Brain microvascular endothelial cell (primary cell): ENCODE results near the gene CXXC1.
A peak's percentile ranks its signal among the peaks of the same experiment; 100 is the strongest.

Source experiments
- DNase-seq: peaks from one replicate; pipeline ENCODE4 v3.0.0-alpha.2; 2020
- H3K27ac ChIP-seq: fragments of 250-450 bp; sonication (Bioruptor Pico); 2 replicates; pipeline ENCODE4 v1.5.1; 2020; ENCODE audit warnings: mild to moderate bottlenecking, moderate library complexity
- H3K27me3 ChIP-seq: fragments of 250-450 bp; sonication (Bioruptor Pico); replicated peaks from 2 replicates; pipeline ENCODE4 v1.5.1; 2020; ENCODE audit warnings: mild to moderate bottlenecking
- H3K36me3 ChIP-seq: fragments of 250-450 bp; sonication (Bioruptor Pico); replicated peaks from 2 replicates; pipeline ENCODE4 v1.5.1; 2020; ENCODE audit warnings: mild to moderate bottlenecking
- H3K4me3 ChIP-seq: 2 replicates; pipeline ENCODE4 v1.5.1; 2011; ENCODE audit warnings: low read depth, mild to moderate bottlenecking, control low read depth, low read length, moderate library complexity
- in situ Hi-C: cut with HindIII; loops from 2 replicates; pipeline ENCODE4 v1.10.0; 2017; ENCODE audit warnings: low sequenced_read_pairs, low pct_ligation_motif_present
- TF ChIP-seq, protein P1 (sequence below): IDR thresholded peaks from 2 replicates; pipeline ENCODE4 v1.5.1; 2011; ENCODE audit warnings: low read depth, mild to moderate bottlenecking, moderate library complexity, low read length, control low read depth, inconsistent platforms; ENCODE audit errors: missing control alignments

CXXC1 gene

DNA sequence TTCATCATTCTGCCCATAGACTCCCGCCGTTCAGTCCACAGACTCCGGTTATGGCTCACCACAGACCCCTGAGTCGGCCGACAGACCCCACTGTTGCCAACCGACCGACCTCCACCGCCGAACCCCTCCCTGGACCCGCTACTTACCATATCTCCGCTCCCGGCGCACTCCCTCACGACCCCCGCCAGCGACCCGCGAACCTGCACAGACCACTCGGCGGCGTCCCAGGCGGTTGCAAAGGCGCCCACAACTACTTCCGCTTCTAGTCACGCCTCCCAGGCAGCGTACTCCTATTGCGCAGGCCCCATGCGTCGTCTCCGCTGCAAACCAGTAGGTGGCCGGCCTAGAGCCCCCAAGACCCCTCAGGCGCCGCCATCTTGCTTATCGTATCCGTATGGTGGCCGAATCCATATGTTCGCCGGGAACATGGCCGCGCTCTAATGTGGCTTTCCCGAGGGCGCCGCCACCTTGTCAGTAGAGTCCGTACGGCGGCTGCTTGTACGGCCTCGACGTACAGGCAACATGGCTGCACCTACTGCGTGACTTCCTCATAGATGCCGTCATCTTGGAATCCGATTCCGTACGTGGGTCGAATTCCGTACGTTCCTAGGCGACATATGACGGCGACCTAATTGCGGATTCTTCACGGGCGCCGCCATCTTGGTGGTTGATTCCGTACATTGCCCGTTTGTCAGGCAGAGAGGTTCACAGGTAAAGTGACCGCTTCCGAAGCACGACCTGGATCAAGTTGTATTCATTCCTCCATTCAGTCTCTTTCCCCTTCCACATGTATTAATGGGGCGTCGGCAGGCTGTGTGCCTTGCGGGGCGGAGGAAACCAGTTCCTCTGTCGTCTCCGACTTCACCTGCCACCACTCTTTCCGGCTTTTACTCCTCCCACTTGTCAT lies at the start of gene CXXC1:
Gene CXXC1 (minus strand): TSS at position 252 of the 907 bp plus-strand sequence. CDS start 103 bp downstream, at position 149.
- Histone ChIP-seq H3K27me3 (no peaks in the 10 kb centered on the region), H3K36me3 (peaks cover 3% of the 10 kb centered on the region), H3K27ac (no peak within 1 kb of the TSS), H3K4me3 (peak within 1 kb of the TSS; percentile 86)
- TF ChIP-seq, protein P1, sequence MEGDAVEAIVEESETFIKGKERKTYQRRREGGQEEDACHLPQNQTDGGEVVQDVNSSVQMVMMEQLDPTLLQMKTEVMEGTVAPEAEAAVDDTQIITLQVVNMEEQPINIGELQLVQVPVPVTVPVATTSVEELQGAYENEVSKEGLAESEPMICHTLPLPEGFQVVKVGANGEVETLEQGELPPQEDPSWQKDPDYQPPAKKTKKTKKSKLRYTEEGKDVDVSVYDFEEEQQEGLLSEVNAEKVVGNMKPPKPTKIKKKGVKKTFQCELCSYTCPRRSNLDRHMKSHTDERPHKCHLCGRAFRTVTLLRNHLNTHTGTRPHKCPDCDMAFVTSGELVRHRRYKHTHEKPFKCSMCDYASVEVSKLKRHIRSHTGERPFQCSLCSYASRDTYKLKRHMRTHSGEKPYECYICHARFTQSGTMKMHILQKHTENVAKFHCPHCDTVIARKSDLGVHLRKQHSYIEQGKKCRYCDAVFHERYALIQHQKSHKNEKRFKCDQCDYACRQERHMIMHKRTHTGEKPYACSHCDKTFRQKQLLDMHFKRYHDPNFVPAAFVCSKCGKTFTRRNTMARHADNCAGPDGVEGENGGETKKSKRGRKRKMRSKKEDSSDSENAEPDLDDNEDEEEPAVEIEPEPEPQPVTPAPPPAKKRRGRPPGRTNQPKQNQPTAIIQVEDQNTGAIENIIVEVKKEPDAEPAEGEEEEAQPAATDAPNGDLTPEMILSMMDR: peak; percentile 70
- in situ Hi-C loops: no loop called here
- DNase-seq: peak; percentile 100

DNA sequence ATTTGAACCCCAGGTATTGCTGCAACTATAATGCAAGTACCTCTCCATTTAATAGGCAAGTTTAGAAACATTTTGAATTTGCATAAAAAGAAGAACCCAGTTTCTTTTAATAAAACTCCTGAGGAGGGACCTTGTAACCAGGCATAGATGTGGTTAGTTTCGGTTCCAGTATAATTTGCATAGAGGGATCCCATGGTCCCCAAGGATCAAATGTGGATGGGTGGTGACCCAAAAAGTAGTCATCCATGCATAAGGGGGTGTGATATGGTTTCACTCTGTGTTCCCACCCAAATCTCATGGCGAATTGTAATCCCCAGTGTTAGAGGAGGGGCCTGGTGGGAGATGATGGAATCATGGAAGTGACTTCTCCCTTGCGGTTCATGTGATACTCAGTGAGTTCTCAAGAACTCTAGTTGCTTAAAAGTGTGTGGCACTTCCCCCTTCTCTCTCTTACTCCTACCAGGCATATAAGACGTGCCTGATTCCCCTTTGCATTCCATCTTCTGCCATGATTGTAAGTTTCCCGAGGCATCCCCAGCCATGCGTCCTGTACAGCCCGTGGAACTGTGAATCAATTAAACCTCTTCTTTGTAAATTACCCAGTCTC lies 47.2 kb upstream of the CXXC1 start:
- Histone ChIP-seq H3K36me3 (no peaks in the 10 kb centered on the region), H3K27ac (no peak overlapping the region), H3K4me3 (no peak overlapping the region), H3K27me3 (no peaks in the 10 kb centered on the region)
- TF ChIP-seq, protein P1: no peak
- in situ Hi-C loops: no loop called here
- no peak for DNase-seq

DNA sequence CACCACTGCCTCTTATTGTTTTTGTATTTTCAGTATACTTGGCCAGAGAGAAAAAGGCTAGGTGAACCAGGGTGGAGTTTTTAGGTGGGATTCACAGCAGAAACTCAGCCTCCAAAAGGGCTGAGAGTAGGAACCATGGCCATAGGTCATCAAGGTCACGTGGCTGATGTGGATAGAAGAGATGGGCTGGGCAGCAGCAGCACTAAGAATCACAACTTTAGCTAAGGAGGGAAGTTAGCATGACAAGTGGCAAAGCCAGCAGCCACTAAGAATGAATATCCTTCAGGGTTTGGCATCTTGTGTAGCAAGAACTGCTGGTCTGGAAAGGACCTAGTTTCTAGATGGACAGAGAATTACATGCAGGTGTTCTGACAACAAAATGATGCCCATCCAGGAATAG lies 44.2 kb upstream of the CXXC1 start:
- Histone ChIP-seq H3K4me3 (no peak overlapping the region), H3K27ac (no peak overlapping the region), H3K27me3 (no peaks in the 10 kb centered on the region), H3K36me3 (no peaks in the 10 kb centered on the region)
- in situ Hi-C loops: no loop called here
- DNase-seq: no peak
- TF ChIP-seq, protein P1: no peak

DNA sequence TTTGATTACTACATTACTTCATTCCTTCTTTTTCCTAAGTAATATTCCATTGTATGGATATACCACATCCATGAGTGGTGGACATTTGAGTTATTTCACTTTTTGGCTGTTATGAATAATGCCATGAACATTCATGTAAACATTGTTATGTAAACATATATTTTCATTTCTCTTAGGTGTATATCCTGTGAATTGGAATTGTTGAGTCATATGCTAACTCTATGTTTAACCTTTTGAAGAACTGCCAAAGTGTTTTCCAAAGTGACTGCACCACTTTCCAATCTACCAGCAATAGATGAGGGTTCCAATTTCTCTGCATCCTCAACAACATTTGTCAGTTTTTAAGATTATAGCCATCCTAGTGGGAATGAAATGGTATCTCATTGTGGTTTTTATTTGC lies 42.7 kb upstream of the CXXC1 start:
- no peaks in the 10 kb centered on the region for H3K36me3 ChIP-seq
- TF ChIP-seq, protein P1: no peak
- H3K4me3 ChIP-seq: no peak overlapping the region
- no peak for DNase-seq
- in situ Hi-C loops: no loop called here
- no peak overlapping the region for H3K27ac ChIP-seq
- no peaks in the 10 kb centered on the region for H3K27me3 ChIP-seq

DNA sequence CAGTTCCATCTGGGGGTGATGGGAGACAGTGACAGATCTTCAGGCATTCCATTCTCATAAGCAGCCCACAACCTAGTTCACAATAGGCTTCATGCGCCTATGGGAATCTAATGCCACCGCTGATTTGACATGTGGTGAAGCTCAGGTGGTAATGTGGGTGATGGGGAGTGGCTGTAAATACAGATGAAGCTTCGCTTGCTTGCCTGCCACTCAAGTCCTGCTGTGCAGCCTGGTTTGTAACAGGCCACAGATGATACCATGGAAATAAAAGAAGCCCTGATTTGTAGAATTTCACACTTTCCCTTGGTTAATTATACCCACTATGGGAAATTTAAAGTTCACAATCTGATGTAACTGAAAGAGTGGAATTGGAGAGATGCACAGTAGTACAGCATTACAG lies 40.5 kb upstream of the CXXC1 start:
- Histone ChIP-seq H3K36me3 (no peaks in the 10 kb centered on the region), H3K27ac (no peak overlapping the region), H3K4me3 (no peak overlapping the region), H3K27me3 (no peaks in the 10 kb centered on the region)
- in situ Hi-C loops: no loop called here
- no peak for DNase-seq
- TF ChIP-seq, protein P1: no peak
